Cerebellar cortex (tissue), 1 donor: ENCODE data around the gene AFF3.

Source experiments
- DNase-seq: peaks from one replicate; pipeline ENCODE4 v3.0.0-alpha.2; 2015; ENCODE audit warnings: low spot score

The AFF3 gene

GRCh38 chr2:99636144-99637034, 506.0 kb downstream of the AFF3 start:
- peak; percentile 74 for DNase-seq

GRCh38 chr2:99635710-99636109, 506.7 kb downstream of the AFF3 start:
- DNase-seq: no peak

GRCh38 chr2:99634234-99634633, 508.2 kb downstream of the AFF3 start:
- DNase-seq: no peak

- no peak for DNase-seq
Observed at GRCh38 chr2:99631700-99632099, 510.7 kb downstream of the AFF3 start.

- no peak for DNase-seq
Observed at GRCh38 chr2:99629320-99629719, 513.1 kb downstream of the AFF3 start.

- DNase-seq: no peak
Observed at GRCh38 chr2:99626158-99626557, 516.2 kb downstream of the AFF3 start.

GRCh38 chr2:99624677-99625076, 517.7 kb downstream of the AFF3 start:
- DNase-seq: peak; percentile 31

GRCh38 chr2:99623613-99624012, 518.8 kb downstream of the AFF3 start:
- DNase-seq: no peak

- DNase-seq: no peak
Observed at GRCh38 chr2:99623035-99623434, 519.4 kb downstream of the AFF3 start.

GRCh38 chr2:99622534-99622933, 519.9 kb downstream of the AFF3 start:
- no peak for DNase-seq

GRCh38 chr2:99621774-99622173, 520.6 kb downstream of the AFF3 start:
- no peak for DNase-seq

- DNase-seq: no peak
Observed at GRCh38 chr2:99621106-99621505, 521.3 kb downstream of the AFF3 start.

- peak; percentile 55 for DNase-seq
Observed at GRCh38 chr2:99619151-99619550, 523.2 kb downstream of the AFF3 start.

- DNase-seq: no peak
Observed at GRCh38 chr2:99618579-99619097, 523.8 kb downstream of the AFF3 start.

- DNase-seq: no peak
Observed at GRCh38 chr2:99617811-99618210, 524.6 kb downstream of the AFF3 start.

- no peak for DNase-seq
Observed at GRCh38 chr2:99615247-99615771, 527.1 kb downstream of the AFF3 start.

- no peak for DNase-seq
Observed at GRCh38 chr2:99613980-99614379, 528.4 kb downstream of the AFF3 start.

GRCh38 chr2:99611786-99612185, 530.6 kb downstream of the AFF3 start:
- DNase-seq: peak; percentile 65

GRCh38 chr2:99611034-99611433, 531.4 kb downstream of the AFF3 start:
- DNase-seq: no peak

- DNase-seq: no peak
Observed at GRCh38 chr2:99609851-99610381, 532.5 kb downstream of the AFF3 start.

GRCh38 chr2:99608861-99609260, 533.5 kb downstream of the AFF3 start:
- no peak for DNase-seq

- peak; percentile 38 for DNase-seq
Observed at GRCh38 chr2:99607861-99608491, 534.4 kb downstream of the AFF3 start.

GRCh38 chr2:99607454-99607853, 534.9 kb downstream of the AFF3 start:
- peak; percentile 23 for DNase-seq
